Measurements from ENCODE around the gene PFN2.

DNA sequence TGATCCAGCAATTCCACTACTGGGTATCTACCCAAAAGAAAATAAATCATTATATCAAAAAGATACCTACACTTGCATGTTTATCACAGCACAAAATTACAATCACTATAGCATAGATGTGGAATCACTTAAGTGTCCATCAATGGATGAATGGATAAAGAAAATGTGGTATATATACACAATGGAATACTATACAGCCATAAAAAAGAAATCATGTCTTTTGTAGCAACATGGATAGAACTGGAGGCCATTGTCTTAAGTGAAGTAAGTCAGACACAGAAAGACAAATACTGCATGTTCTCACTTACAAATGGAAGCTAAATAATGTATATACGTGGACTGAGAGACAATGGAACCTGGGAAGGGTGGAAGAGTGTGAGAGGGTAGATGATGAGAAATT lies 28.3 kb upstream of the PFN2 start:
- TF ChIP-seq, protein P1, sequence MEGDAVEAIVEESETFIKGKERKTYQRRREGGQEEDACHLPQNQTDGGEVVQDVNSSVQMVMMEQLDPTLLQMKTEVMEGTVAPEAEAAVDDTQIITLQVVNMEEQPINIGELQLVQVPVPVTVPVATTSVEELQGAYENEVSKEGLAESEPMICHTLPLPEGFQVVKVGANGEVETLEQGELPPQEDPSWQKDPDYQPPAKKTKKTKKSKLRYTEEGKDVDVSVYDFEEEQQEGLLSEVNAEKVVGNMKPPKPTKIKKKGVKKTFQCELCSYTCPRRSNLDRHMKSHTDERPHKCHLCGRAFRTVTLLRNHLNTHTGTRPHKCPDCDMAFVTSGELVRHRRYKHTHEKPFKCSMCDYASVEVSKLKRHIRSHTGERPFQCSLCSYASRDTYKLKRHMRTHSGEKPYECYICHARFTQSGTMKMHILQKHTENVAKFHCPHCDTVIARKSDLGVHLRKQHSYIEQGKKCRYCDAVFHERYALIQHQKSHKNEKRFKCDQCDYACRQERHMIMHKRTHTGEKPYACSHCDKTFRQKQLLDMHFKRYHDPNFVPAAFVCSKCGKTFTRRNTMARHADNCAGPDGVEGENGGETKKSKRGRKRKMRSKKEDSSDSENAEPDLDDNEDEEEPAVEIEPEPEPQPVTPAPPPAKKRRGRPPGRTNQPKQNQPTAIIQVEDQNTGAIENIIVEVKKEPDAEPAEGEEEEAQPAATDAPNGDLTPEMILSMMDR (IDR thresholded peaks at IDR 0.05; ENCODE audit: poor library complexity): no peak
- TF ChIP-seq EZH2 (IDR thresholded peaks at IDR 0.05; ENCODE audit: borderline replicate concordance) (no peak), EZH2phosphoT487 (IDR thresholded peaks at IDR 0.05; ENCODE audit: low read depth, severe bottlenecking, unreplicated experiment) (no peak)

Measured in hepatocyte (in vitro differentiated cells).